Measurements from ENCODE around the gene KRT86.

- TF ChIP-seq CTCF (IDR thresholded peaks at IDR 0.05), result no peak
- TF ChIP-seq POLR2A (IDR thresholded peaks at IDR 0.05), result no peak
Measured at GRCh38 chr12:52271158-52271557, 3.3 kb upstream of the KRT86 start.
